ENCODE results near the gene CCDC85B. TPM values are rescaled to one million over a fixed set of nuclear protein-coding genes. Genes with fewer than 3 reads are reported as not detected.

Gene CCDC85B
- total and polyA plus RNA-seq, 2 of the 13 experiments (the other 11 are each of a cell fraction or from before 2014, with no cell fraction given) = 8.2 to 19.5 TPM

DNA sequence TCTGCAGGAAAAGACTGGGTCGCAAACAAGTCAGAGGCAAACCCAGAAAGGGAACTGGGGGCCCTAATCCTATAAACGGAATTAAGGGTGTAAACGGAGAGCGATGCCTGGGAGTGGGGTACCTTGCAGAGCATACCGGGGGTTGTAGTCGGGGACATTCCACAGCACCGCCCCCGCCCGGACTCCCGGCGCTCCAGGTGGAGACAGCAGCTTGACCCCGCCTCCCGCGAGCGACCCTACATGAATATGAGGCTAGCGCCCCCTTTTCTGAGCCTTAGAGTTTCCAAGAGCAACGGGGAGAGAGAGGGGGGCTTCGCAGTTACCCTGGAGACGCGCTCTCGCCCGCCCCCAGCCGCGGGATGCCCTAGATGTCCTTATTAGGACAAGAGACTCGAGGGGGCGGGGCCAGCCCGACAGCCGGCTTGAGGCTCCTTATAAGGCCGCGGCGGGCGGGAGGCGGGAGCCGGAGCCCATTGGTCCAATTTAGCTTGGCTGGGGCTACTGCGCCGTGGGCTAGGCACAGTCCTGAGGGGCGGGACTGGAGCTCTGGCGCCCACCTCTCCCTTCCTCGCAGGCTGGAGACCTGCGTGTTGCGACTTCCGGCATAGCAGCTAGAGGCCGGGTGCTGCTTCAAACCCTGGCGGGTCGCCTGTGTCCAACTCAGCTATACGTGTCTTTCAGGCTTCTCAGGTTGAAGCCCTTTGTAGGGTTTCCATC is 31.2 kb upstream of the CCDC85B start (continued):
- TF ChIP-seq RERE (CRISPR knock-in tag; IDR thresholded peaks at IDR 0.05; ENCODE audit: low read depth) = no peak
- TF ChIP-seq PPARG (CRISPR knock-in tag; conservative IDR thresholded peaks at IDR 0.05) = no peak; the same call in none of the 2 replicates
- TF ChIP-seq MED13 (CRISPR knock-in tag; IDR thresholded peaks at IDR 0.05) = no peak
- TF ChIP-seq BCL3 (CRISPR knock-in tag; IDR thresholded peaks at IDR 0.05) = no peak
- TF ChIP-seq ZNF768 (CRISPR knock-in tag; IDR thresholded peaks at IDR 0.05) = no peak
- no peak for TF ChIP-seq MLX (CRISPR knock-in tag; IDR thresholded peaks at IDR 0.05)
- 0 out of 2 replicates have a peak, but pooled peaks have one; percentile 21 for TF ChIP-seq ZMYM4 (CRISPR knock-in tag; IDR thresholded peaks at IDR 0.05)
- no peak for TF ChIP-seq ZNF121 (CRISPR knock-in tag; IDR thresholded peaks at IDR 0.05)
- no peak for TF ChIP-seq KDM4B (CRISPR knock-in tag; IDR thresholded peaks at IDR 0.05)
- TF ChIP-seq, protein P1, sequence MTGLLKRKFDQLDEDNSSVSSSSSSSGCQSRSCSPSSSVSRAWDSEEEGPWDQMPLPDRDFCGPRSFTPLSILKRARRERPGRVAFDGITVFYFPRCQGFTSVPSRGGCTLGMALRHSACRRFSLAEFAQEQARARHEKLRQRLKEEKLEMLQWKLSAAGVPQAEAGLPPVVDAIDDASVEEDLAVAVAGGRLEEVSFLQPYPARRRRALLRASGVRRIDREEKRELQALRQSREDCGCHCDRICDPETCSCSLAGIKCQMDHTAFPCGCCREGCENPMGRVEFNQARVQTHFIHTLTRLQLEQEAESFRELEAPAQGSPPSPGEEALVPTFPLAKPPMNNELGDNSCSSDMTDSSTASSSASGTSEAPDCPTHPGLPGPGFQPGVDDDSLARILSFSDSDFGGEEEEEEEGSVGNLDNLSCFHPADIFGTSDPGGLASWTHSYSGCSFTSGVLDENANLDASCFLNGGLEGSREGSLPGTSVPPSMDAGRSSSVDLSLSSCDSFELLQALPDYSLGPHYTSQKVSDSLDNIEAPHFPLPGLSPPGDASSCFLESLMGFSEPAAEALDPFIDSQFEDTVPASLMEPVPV (CRISPR knock-in tag; IDR thresholded peaks at IDR 0.05) = no peak
- no peak for TF ChIP-seq SALL1 (CRISPR knock-in tag; IDR thresholded peaks at IDR 0.05)
- peak; percentile 98 for TF ChIP-seq SRF (IDR thresholded peaks at IDR 0.05; ENCODE audit: low read depth, low read length)
- no peak for TF ChIP-seq ZNF446 (CRISPR knock-in tag; IDR thresholded peaks at IDR 0.05)
- peak; percentile 87 for TF ChIP-seq GABPB1 (CRISPR knock-in tag; IDR thresholded peaks at IDR 0.05)
- no peak for TF ChIP-seq PAF1 (CRISPR knock-in tag; IDR thresholded peaks at IDR 0.05)
- no peak for TF ChIP-seq GABPA (IDR thresholded peaks at IDR 0.05; ENCODE audit: low read depth, low read length)
- peak; percentile 85 for TF ChIP-seq GABPA (CRISPR knock-in tag; IDR thresholded peaks at IDR 0.05; ENCODE audit: low read depth)
- no peak for TF ChIP-seq GLI4 (CRISPR knock-in tag; IDR thresholded peaks at IDR 0.05; ENCODE audit: borderline replicate concordance)
- TF ChIP-seq MXI1 (IDR thresholded peaks at IDR 0.05; ENCODE audit: borderline replicate concordance, low read depth, low read length) = peak; percentile 44; the same call in 1 of the 3 replicates
- TF ChIP-seq ZNF790 (CRISPR knock-in tag; IDR thresholded peaks at IDR 0.05; ENCODE audit: borderline replicate concordance) = no peak
- no peak for TF ChIP-seq MTERF4 (CRISPR knock-in tag; IDR thresholded peaks at IDR 0.05)

Data from HepG2 (cell line).